Measurements from ENCODE around the gene INPP1.

DNA sequence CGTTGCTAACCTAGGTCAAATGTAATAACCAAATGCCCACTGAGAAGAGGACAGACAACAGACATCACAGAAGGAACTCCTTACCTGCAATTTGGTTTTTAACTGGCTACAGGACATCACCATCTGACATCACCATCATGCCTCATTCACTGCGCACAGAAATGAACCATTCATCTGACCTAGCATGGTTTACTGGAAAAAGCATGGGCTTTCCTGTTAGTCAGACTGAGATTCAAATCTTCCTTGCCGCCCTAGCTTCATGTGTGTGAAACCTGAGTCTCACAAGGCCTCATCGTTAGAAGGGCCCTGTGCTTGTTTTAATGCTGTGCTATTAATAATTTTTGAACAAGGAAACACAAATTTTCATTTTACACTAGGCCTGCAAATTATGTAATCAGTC, 22.7 kb upstream of the INPP1 start:
- TF ChIP-seq CTCF (IDR thresholded peaks at IDR 0.05; ENCODE audit: insufficient read depth, low read depth, low read length) (no peak), EZH2 (IDR thresholded peaks at IDR 0.05; ENCODE audit: insufficient read depth, low read length) (no peak)
